ENCODE results near the gene MED27.

MED27 gene

DNA sequence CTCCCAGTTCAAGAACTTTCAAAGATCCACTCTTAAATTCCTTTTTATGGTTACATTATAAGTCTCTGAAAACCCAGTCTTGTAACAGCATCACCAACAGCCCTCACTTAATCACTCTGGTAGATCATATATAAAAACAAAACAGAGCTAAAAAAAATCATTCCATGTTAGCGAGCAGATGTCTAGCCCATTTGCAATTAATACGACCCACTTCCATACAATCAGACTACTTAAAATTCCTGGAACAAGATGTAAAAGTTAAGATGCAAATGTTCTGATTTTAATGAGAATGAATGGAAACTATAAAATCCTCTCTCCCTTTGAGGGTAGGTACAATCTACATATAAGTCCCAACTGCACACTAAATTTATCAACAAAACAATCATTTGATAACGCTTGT lies 167.0 kb downstream of the MED27 start:
- no peak for TF ChIP-seq CTCF (IDR thresholded peaks at IDR 0.05; ENCODE audit: control insufficient read depth, extremely low read depth, insufficient read depth)
- H3K4me3 ChIP-seq (ENCODE audit: low read depth, low read length) = no peak overlapping the region
- DNase-seq (ENCODE audit: low read depth) = no peak

GRCh38 chr9:131912069-131912468 lies 167.6 kb downstream of the MED27 start:
- DNase-seq (ENCODE audit: low read depth) = no peak
- no peak overlapping the region for H3K4me3 ChIP-seq (ENCODE audit: low read depth, low read length)
- no peak for TF ChIP-seq CTCF (IDR thresholded peaks at IDR 0.05; ENCODE audit: control insufficient read depth, extremely low read depth, insufficient read depth)

GRCh38 chr9:131910572-131910971 lies 169.1 kb downstream of the MED27 start:
- H3K4me3 ChIP-seq (ENCODE audit: low read depth, low read length) = no peak overlapping the region
- TF ChIP-seq CTCF (IDR thresholded peaks at IDR 0.05; ENCODE audit: control insufficient read depth, extremely low read depth, insufficient read depth) = no peak
- no peak for DNase-seq (ENCODE audit: low read depth)

DNA sequence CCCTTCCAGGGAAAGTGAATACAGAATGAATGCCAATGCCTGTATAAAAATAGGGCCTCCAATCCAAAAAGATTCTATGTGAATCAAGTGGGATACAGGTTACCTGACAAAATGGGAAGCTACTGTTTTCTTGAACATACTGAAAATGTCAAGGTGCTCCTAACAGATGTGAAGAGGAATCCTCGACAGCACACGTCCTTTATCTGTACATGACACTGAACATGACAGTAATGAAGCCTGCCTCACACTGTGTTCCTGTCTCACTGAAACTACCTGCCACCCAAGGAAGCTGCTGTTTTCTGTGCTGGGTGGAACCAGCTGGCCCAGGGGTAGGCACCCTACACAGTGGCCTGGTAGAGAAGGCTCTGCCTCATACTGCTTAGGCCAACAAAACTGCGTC lies 174.5 kb downstream of the MED27 start:
- H3K4me3 ChIP-seq (ENCODE audit: low read depth, low read length) = no peak overlapping the region
- no peak for TF ChIP-seq CTCF (IDR thresholded peaks at IDR 0.05; ENCODE audit: control insufficient read depth, extremely low read depth, insufficient read depth)
- DNase-seq (ENCODE audit: low read depth) = no peak

DNA sequence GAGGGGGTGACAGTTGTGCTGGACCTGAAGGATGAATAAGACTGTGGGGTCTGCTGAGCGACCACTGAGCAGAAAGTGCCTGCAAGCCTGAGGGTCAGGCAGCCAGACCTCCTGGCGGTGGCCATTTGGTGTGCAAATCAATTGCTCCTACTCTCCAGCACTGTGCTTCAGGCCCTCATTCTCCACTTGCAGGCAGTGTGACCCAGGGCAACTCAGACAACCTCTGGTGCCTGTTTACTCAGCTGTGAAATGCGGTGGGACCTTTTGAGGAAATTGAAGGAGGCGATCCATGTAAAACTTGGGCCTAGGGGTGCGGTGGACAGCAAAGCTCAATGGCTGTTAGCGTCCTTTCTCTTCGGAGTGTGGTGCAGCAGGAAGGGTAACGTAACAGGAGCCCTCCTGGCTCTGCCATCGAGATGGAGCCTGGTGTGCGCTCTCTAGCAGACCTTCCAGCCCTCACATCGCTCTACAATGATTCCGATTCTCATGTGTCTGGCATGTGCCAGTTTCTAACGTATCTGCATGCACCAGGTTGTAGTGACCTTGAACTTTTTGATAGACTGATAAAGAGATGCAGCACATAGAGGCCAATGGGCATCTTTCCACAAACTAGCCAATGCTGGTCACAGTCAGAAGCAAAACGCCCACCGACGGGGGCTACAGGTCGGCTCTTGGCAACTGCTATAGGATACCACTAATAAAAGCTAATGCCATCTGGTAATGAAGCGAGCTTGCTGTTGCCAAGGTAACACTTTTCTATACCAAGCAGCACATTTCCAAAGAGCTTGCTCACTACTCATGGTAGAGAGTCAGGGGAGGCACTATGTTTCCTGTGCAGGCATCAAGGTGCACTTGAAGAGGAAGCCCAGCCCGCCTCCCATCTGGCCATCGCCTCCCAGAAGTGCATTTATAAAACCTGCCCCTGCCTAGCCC lies 180.1 kb downstream of the MED27 start:
- no peak for DNase-seq (ENCODE audit: low read depth)
- no peak for TF ChIP-seq CTCF (IDR thresholded peaks at IDR 0.05; ENCODE audit: control insufficient read depth, extremely low read depth, insufficient read depth)
- no peak overlapping the region for H3K4me3 ChIP-seq (ENCODE audit: low read depth, low read length)

DNA sequence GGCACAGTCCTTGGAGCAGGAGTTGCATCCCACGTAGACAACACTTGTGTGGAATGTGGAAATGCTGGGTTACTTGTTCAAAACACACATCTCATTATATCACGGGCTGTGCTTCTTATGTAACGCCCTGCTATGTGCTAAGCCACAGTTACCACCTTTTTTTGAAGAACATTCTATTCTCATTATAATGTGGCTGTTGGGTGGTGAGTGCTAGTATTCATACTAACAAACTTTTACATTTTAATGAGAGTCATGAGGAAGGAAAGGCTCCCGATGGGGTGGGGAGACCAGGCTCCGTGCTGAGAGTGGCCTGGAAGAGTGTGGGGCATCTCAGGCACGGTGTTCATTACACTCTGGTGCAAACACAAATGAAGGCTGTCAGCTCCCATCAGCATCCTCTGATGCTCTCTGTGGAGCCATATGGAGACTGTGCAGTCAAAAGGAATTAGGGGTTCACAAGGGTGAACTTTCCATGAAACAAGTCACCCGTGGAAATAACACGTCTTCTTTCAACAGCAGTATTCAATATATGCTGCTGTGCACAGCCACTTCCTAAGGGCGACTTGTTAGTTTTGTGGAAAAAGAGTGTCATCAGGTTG lies 186.7 kb downstream of the MED27 start:
- no peak overlapping the region for H3K4me3 ChIP-seq (ENCODE audit: low read depth, low read length)
- no peak for DNase-seq (ENCODE audit: low read depth)
- no peak for TF ChIP-seq CTCF (IDR thresholded peaks at IDR 0.05; ENCODE audit: control insufficient read depth, extremely low read depth, insufficient read depth)
